HCT116 (cell line): Measurements from ENCODE around the gene PARP2. TPM values are rescaled to one million over a fixed set of nuclear protein-coding genes. Genes with fewer than 3 reads are reported as not detected.
A peak's percentile ranks its signal among the peaks of the same experiment; 100 is the strongest.

Experiments used
- ATAC-seq: fragments of 200-7000 bp; cut with Tn5 transposase; 2 replicates; pipeline ENCODE4 v1.9.1; 2020; ENCODE audit warnings: mild to moderate bottlenecking, moderate library complexity
- Bru-seq: library from RNA; stranded (reverse); fragments of 400-500 nt; gene quantifications from one replicate; lab custom pipeline; 2021; lab: Mats Ljungman, UMichigan
- BruChase-seq, 2 experiments: library from RNA; stranded (reverse); fragments of 400-500 nt; gene quantifications; one replicate each; lab custom pipeline; 2021; lab: Mats Ljungman, UMichigan
- BruUV-seq: library from RNA; stranded (reverse); fragments of 400-500 nt; replicated peaks from 2 replicates; lab custom pipeline; 2021; lab: Mats Ljungman, UMichigan
- CTCF ChIA-PET: fragments of 300-600 bp; sonication (Branson Sonifier 250); formaldehyde crosslinking; loops from one replicate; lab custom pipeline; 2021; ENCODE audit warnings: antibody characterized with exemption; lab: Charles Lee
- POLR2A ChIA-PET: fragments of 300-600, 350-600 bp; sonication (Branson Sonifier 250); formaldehyde crosslinking; loops from one replicate; lab custom pipeline; 2021; ENCODE audit warnings: antibody characterized with exemption; lab: Charles Lee
- RAD21 ChIA-PET, 2 experiments: fragments of 300-600 bp; sonication (Branson Sonifier 250); formaldehyde crosslinking; loops; one replicate each; lab custom pipeline; 2023; ENCODE audit warnings: low total read pairs in 2 of 2; ENCODE audit not compliant: uncharacterized antibody in 2 of 2, unreplicated experiment in 2 of 2, low non-redundant PET in 1 of 2; lab: Charles Lee
- DNase-seq: peaks from one replicate; pipeline ENCODE4 v3.0.0-alpha.2; 2010; ENCODE audit warnings: low read depth, low spot score
- H2AFZ ChIP-seq: fragments of 200-600 bp; shearing (Covaris generic), sonication (generic); 2 replicates; pipeline ENCODE4 v1.6.1; 2017; ENCODE audit warnings: low read depth, mixed run types, mixed read lengths, antibody characterized with exemption, low read length; ENCODE audit not compliant: poor library complexity, severe bottlenecking
- H3K27ac ChIP-seq: 2 replicates; pipeline ENCODE4 v1.5.1; 2012; ENCODE audit warnings: low read depth, low read length
- H3K27me3 ChIP-seq: fragments of 200-600 bp; sonication (generic); 2 replicates; pipeline ENCODE4 v1.6.1; 2016; ENCODE audit warnings: mixed run types, low read length, mixed read lengths; ENCODE audit not compliant: insufficient read depth
- H3K36me3 ChIP-seq, 2 experiments: fragments of 200-500 bp in 1 of 2; fragments of 200-600 bp in 1 of 2; sonication (Bioruptor generic) in 1 of 2; sonication (generic) in 1 of 2; 2 replicates each; pipeline versions ENCODE4 v1.5.1 to v1.6.1; 2014 to 2016; ENCODE audit warnings: low read length in 2 of 2, inconsistent platforms in 1 of 2, mixed read lengths in 1 of 2, mixed run types in 1 of 2; ENCODE audit not compliant: insufficient read depth in 2 of 2, control insufficient read depth in 1 of 2
- H3K4me1 ChIP-seq, 2 experiments: fragments of 200-600 bp in 1 of 2; sonication (generic) in 1 of 2; 2 replicates each; pipeline versions ENCODE4 v1.5.1 to v1.6.1; 2012 to 2017; ENCODE audit warnings: low read length in 2 of 2, inconsistent platforms in 1 of 2, mild to moderate bottlenecking in 1 of 2, mixed read lengths in 1 of 2, mixed run types in 1 of 2, moderate library complexity in 1 of 2; ENCODE audit not compliant: insufficient read depth in 2 of 2, control insufficient read depth in 1 of 2
- H3K4me2 ChIP-seq: fragments of 200-600 bp; sonication (generic); 2 replicates; pipeline ENCODE4 v1.6.1; 2017; ENCODE audit warnings: mixed run types, low read length, mixed read lengths
- H3K4me3 ChIP-seq, 2 experiments: fragments of 200-600 bp in 1 of 2; sonication (generic) in 1 of 2; replicated peaks in 1 of 2; 2 replicates each; pipeline ENCODE4 v1.5.1; 2011 to 2016; ENCODE audit warnings: low read length in 2 of 2, control low read depth in 1 of 2, low read depth in 1 of 2, mild to moderate bottlenecking in 1 of 2, mixed read lengths in 1 of 2, mixed run types in 1 of 2
- H3K79me2 ChIP-seq: fragments of 200-600 bp; sonication (generic); 2 replicates; pipeline ENCODE4 v1.6.1; 2017; ENCODE audit warnings: mild to moderate bottlenecking, mixed run types, low read length, moderate library complexity, mixed read lengths; ENCODE audit not compliant: insufficient read depth
- H3K9ac ChIP-seq: fragments of 200-600 bp; sonication (generic); 2 replicates; pipeline ENCODE4 v1.6.1; 2016; ENCODE audit warnings: low read length, mixed read lengths
- H3K9me2 ChIP-seq: fragments of 200-600 bp; sonication (generic), shearing (Covaris generic); 2 replicates; pipeline ENCODE4 v1.6.1; 2017; ENCODE audit warnings: mixed run types, mild to moderate bottlenecking, moderate library complexity; ENCODE audit not compliant: insufficient read depth
- H3K9me3 ChIP-seq, 2 experiments: fragments of 200-500 bp in 1 of 2; fragments of 200-600 bp in 1 of 2; sonication (Bioruptor generic) in 1 of 2; sonication (generic) in 1 of 2; 2 replicates each; pipeline ENCODE4 v1.6.1; 2014 to 2017; ENCODE audit warnings: low read length in 2 of 2, mixed read lengths in 2 of 2, inconsistent platforms in 1 of 2, low read depth in 1 of 2, mild to moderate bottlenecking in 1 of 2, mixed run types in 1 of 2, moderate library complexity in 1 of 2; ENCODE audit not compliant: control insufficient read depth in 1 of 2, insufficient read depth in 1 of 2
- H4K20me1 ChIP-seq: fragments of 200-600 bp; sonication (generic), shearing (Covaris generic); 2 replicates; pipeline ENCODE4 v1.6.1; 2017; ENCODE audit warnings: mixed run types, mild to moderate bottlenecking, moderate library complexity; ENCODE audit not compliant: insufficient read depth
- CEBPB ChIP-seq: IDR thresholded peaks from 2 replicates; pipeline ENCODE4 v1.6.1; 2012; ENCODE audit warnings: low read depth
- ELF1 ChIP-seq: IDR thresholded peaks from 2 replicates; pipeline ENCODE4 v1.6.1; 2012; ENCODE audit warnings: low read depth, borderline replicate concordance
- EZH2 ChIP-seq: fragments of 200-600 bp; sonication (generic); IDR thresholded peaks from 2 replicates; pipeline ENCODE4 v1.6.1; 2017; ENCODE audit warnings: antibody characterized with exemption, mixed run types
- POLR2AphosphoS5 ChIP-seq: IDR thresholded peaks from 2 replicates; pipeline ENCODE4 v1.6.1; 2011; ENCODE audit warnings: mild to moderate bottlenecking, low read depth, low read length, moderate library complexity
- SIN3A ChIP-seq: IDR thresholded peaks from 2 replicates; pipeline ENCODE4 v1.6.1; 2012; ENCODE audit warnings: low read depth
- SP1 ChIP-seq: IDR thresholded peaks from 2 replicates; pipeline ENCODE4 v1.6.1; 2012; ENCODE audit warnings: low read depth
- SRF ChIP-seq: IDR thresholded peaks from 2 replicates; pipeline ENCODE4 v1.6.1; 2012; ENCODE audit warnings: low read depth
- TCF7L2 ChIP-seq: IDR thresholded peaks from 2 replicates; pipeline ENCODE4 v1.7.0; 2011; ENCODE audit warnings: borderline replicate concordance, inconsistent platforms; ENCODE audit not compliant: insufficient read depth, insufficient read length; ENCODE audit errors: extremely low read depth
- YY1 ChIP-seq: IDR thresholded peaks from 2 replicates; pipeline ENCODE4 v1.6.1; 2011; ENCODE audit warnings: low read length, low read depth, moderate library complexity, mild to moderate bottlenecking; ENCODE audit not compliant: insufficient replicate concordance; ENCODE audit errors: extremely low read depth
- ZFX ChIP-seq: fragments of 450-650 bp; IDR thresholded peaks from 2 replicates; pipeline ENCODE4 v1.6.1; 2017
- ZNF274 ChIP-seq: fragments of 200-500 bp; sonication (Bioruptor generic); IDR thresholded peaks from 2 replicates; pipeline ENCODE4 v1.6.1; 2014; ENCODE audit warnings: mild to moderate bottlenecking, low read depth, low read length, inconsistent platforms
- intact Hi-C: fragments of 100-400 bp; cut with micrococcal nuclease; formaldehyde crosslinking; loops from 2 replicates; pipeline ENCODE4 v1.10.0; 2022
- long read RNA-seq: library from polyadenylated mRNA; unstranded; transcript quantifications from one replicate; pipeline ENCODE4 v2.0.0, GENCODE V29; 2021; ENCODE audit not compliant: unreplicated experiment
- polyA plus RNA-seq: library from polyadenylated mRNA; unstranded; fragments of >200 nt; gene quantifications from 2 replicates; pipeline ENCODE4 v1.2.1, GENCODE V29; 2012; ENCODE audit warnings: missing spikeins
- total RNA-seq: library from RNA; stranded (reverse); gene quantifications from one replicate; pipeline ENCODE4 v1.2.1, GENCODE V29; 2021; ENCODE audit not compliant: unreplicated experiment
- TF ChIP-seq, protein P1 (sequence below): IDR thresholded peaks from 2 replicates; pipeline ENCODE4 v1.6.1; 2012
- TF ChIP-seq, protein P2 (sequence below): IDR thresholded peaks from 2 replicates; pipeline ENCODE4 v1.6.1; 2011; ENCODE audit warnings: mild to moderate bottlenecking, low read length, moderate library complexity; ENCODE audit not compliant: insufficient replicate concordance; ENCODE audit errors: extremely low read depth
- TF ChIP-seq, protein P3 (sequence below): IDR thresholded peaks from 2 replicates; pipeline ENCODE4 v1.6.1; 2012; ENCODE audit warnings: low read depth

Gene PARP2, protein sequence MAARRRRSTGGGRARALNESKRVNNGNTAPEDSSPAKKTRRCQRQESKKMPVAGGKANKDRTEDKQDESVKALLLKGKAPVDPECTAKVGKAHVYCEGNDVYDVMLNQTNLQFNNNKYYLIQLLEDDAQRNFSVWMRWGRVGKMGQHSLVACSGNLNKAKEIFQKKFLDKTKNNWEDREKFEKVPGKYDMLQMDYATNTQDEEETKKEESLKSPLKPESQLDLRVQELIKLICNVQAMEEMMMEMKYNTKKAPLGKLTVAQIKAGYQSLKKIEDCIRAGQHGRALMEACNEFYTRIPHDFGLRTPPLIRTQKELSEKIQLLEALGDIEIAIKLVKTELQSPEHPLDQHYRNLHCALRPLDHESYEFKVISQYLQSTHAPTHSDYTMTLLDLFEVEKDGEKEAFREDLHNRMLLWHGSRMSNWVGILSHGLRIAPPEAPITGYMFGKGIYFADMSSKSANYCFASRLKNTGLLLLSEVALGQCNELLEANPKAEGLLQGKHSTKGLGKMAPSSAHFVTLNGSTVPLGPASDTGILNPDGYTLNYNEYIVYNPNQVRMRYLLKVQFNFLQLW
- total RNA-seq (51.8 TPM), Bru-seq, nascent RNA (percentile 85 among the genes with signal in this experiment), BruChase-seq, experiment 1, labeled RNA remaining after a 6-hour chase (percentile 88 among the genes with signal in this experiment), BruChase-seq, experiment 2, labeled RNA remaining after a 2-hour chase (percentile 78 among the genes with signal in this experiment)
- polyA plus RNA-seq: 36.1 and 46.7 TPM in 2 replicates
- long read RNA-seq, transcript PARP2-202 (16 exons, 1,881 nt): major isoform, 73 of 119 reads
- long read RNA-seq, partial matches to known transcripts: 23 of 119 reads
- long read RNA-seq, other reads (novel, unspliced or antisense): 22 of 119 reads

DNA sequence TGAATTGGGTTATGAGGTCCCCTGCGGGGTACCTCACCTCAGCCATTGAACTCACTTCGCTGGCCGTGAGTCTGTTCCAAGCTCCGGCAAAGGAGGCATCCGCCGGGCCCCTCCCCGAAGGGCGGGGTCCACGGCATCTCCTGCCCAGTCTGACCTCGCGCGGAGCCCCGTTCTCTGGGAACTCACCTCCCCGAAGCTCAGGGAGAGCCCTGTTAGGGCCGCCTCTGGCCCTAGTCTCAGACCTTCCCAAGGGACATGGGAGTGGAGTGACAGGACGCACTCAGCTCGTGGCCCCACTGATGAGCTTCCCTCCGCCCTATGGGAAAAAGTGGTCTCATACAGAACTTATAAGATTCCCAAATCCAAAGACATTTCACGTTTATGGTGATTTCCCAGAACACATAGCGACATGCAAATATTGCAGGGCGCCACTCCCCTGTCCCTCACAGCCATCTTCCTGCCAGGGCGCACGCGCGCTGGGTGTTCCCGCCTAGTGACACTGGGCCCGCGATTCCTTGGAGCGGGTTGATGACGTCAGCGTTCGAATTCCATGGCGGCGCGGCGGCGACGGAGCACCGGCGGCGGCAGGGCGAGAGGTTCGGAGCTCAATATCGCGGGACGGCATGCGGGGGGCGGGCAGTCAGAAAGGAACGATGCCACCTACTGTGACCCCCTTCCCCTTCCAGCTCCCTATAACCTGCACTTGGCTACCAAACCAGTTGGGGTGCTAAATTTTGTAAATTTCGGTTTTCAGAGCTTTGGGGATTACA, at the start of gene PARP2:
PARP2 (plus strand) TSS at position 544 of the 770 bp plus-strand sequence; CDS start at position 551, 7 bp downstream.
- BruUV-seq: TSS peak; percentile 100
- H3K9me2 ChIP-seq: no peaks in the 10 kb centered on the region
- RAD21 ChIA-PET: interaction anchor here (0.6 to 1.1 kb wide), 7 partner anchors 11 to 310 kb away, joined by 3 to 6 read pairs (median 3); partner anchors contain the start of genes CCNB1IP1 (in 1 of the 2) and PIP4P1 (in 1 of the 2)
- no peaks in the 10 kb centered on the region for H3K27me3 ChIP-seq
- DNase-seq (peak; percentile 99), ATAC-seq (peak; percentile 95)
- intact Hi-C loops: loop anchor here (1.0 to 5.0 kb wide), 5 partner anchors 69 to 338 kb away; partner anchors contain the start of genes PIP4P1 and TEP1
- H3K27ac ChIP-seq: peak within 1 kb of the TSS; percentile 95
- peak within 1 kb of the TSS; percentile 82 for H3K4me2 ChIP-seq
- CTCF ChIA-PET: interaction anchor here (0.7 to 3.0 kb wide), 10 partner anchors 15 to 761 kb away, joined by 3 to 17 read pairs (median 5); no protein-coding TSS in a partner anchor
- H3K4me3 ChIP-seq: peak within 1 kb of the TSS; percentile 67 to 94
- H3K4me1 ChIP-seq: peaks cover 5 to 15% of the 10 kb centered on the region in 2 experiments; a peak in 3 of 4 replicates
- POLR2A ChIA-PET: interaction anchor here (0.7 to 4.3 kb wide), 35 partner anchors 10 to 339 kb away, joined by 3 to 47 read pairs (median 4); partner anchors contain the start of genes APEX1, CCNB1IP1, OSGEP and PIP4P1
- peak within 1 kb of the TSS; percentile 84 for H3K9ac ChIP-seq
- peak within 1 kb of the TSS; percentile 4 for H2AFZ ChIP-seq
- H3K79me2 ChIP-seq: peaks cover 30% of the 10 kb centered on the region
- H4K20me1 ChIP-seq: no peaks in the 10 kb centered on the region
- peaks cover 20 to 25% of the 10 kb centered on the region in 2 experiments for H3K36me3 ChIP-seq
- no peaks in the 10 kb centered on the region for H3K9me3 ChIP-seq
- 0 out of 2 replicates have a peak, but pooled peaks have one; percentile 0 for TF ChIP-seq CEBPB
- TF ChIP-seq EZH2: no peak
- no peak for TF ChIP-seq ZNF274
- TF ChIP-seq POLR2AphosphoS5: peak; percentile 99
- TF ChIP-seq, protein P1, sequence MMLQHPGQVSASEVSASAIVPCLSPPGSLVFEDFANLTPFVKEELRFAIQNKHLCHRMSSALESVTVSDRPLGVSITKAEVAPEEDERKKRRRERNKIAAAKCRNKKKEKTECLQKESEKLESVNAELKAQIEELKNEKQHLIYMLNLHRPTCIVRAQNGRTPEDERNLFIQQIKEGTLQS: no peak; the same call in 1 of the 2 replicates
- TF ChIP-seq, protein P2, sequence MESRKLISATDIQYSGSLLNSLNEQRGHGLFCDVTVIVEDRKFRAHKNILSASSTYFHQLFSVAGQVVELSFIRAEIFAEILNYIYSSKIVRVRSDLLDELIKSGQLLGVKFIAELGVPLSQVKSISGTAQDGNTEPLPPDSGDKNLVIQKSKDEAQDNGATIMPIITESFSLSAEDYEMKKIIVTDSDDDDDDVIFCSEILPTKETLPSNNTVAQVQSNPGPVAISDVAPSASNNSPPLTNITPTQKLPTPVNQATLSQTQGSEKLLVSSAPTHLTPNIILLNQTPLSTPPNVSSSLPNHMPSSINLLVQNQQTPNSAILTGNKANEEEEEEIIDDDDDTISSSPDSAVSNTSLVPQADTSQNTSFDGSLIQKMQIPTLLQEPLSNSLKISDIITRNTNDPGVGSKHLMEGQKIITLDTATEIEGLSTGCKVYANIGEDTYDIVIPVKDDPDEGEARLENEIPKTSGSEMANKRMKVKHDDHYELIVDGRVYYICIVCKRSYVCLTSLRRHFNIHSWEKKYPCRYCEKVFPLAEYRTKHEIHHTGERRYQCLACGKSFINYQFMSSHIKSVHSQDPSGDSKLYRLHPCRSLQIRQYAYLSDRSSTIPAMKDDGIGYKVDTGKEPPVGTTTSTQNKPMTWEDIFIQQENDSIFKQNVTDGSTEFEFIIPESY: peak; percentile 81
- peak; percentile 60 for TF ChIP-seq SP1
- peak; percentile 49; the same call in 1 of the 2 replicates for TF ChIP-seq SRF
- peak; percentile 79 for TF ChIP-seq YY1
- TF ChIP-seq TCF7L2: no peak
- TF ChIP-seq, protein P3, sequence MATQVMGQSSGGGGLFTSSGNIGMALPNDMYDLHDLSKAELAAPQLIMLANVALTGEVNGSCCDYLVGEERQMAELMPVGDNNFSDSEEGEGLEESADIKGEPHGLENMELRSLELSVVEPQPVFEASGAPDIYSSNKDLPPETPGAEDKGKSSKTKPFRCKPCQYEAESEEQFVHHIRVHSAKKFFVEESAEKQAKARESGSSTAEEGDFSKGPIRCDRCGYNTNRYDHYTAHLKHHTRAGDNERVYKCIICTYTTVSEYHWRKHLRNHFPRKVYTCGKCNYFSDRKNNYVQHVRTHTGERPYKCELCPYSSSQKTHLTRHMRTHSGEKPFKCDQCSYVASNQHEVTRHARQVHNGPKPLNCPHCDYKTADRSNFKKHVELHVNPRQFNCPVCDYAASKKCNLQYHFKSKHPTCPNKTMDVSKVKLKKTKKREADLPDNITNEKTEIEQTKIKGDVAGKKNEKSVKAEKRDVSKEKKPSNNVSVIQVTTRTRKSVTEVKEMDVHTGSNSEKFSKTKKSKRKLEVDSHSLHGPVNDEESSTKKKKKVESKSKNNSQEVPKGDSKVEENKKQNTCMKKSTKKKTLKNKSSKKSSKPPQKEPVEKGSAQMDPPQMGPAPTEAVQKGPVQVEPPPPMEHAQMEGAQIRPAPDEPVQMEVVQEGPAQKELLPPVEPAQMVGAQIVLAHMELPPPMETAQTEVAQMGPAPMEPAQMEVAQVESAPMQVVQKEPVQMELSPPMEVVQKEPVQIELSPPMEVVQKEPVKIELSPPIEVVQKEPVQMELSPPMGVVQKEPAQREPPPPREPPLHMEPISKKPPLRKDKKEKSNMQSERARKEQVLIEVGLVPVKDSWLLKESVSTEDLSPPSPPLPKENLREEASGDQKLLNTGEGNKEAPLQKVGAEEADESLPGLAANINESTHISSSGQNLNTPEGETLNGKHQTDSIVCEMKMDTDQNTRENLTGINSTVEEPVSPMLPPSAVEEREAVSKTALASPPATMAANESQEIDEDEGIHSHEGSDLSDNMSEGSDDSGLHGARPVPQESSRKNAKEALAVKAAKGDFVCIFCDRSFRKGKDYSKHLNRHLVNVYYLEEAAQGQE: no peak
- TF ChIP-seq ZFX: no peak
- no peak for TF ChIP-seq ELF1
- peak; percentile 92 for TF ChIP-seq SIN3A
